NCI-H345 treated with DMSO at 0.1 percent for 48 hours (cell line): ENCODE results near the gene KIF14.

Source experiments
- DNase-seq: peaks from one replicate; lab custom pipeline; 2025; ENCODE audit not compliant: unreplicated experiment; lab: John Stamatoyannopoulos, UW

The KIF14 gene

GRCh38 chr1:200620273-200621131 is at the start of gene KIF14:
TSS of gene KIF14 (minus strand) at chr1:200620751. CDS start at chr1:200618723, 2,028 bp downstream.
- peak; percentile 91 for DNase-seq

- peak; percentile 83 for DNase-seq
These were observed 49.0 kb upstream of the KIF14 start, which contains the start of gene DDX59 for GRCh38 chr1:200669314-200670241. TSS of gene DDX59 (minus strand) at chr1:200669907. CDS start at chr1:200666740, 3,167 bp downstream.

DNA sequence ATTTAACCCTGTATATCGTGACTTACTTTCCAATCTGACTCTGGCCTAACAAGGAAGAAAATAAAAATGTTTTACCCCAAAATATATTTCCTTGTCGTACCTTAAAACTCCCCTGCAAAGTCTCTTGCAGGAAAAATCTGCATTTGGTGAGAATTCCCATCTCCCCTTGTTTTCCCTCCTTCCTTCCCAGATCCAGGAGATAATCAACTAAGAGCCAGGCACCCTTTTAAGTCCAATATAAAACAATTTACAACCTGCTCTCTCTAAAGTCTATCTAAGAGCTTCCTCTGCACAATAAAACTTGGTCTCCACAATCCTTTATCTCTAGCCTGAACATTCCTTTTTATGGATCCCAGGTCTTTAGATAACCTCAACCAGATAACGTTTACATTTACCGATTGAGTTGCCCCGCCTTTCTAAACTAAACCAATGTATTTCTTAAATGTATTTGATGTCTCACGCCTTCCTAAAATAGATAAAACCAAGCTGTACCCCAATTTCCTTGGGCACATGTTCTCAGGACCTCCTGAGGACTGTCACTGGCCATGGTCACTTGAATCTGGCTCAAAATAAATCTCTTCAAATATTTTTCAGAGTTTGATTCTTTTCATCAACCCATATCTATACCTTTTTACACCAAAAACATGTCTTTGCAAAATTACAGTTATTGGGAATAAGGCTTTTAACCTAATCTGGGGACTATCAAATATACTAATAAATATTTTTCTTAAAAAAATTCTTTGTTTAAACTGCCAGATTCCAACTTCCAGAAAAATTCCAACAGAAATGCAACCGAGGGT is 48.2 kb upstream of the KIF14 start:
- no peak for DNase-seq

GRCh38 chr1:200666309-200666708 is 45.8 kb upstream of the KIF14 start:
- DNase-seq = no peak

DNA sequence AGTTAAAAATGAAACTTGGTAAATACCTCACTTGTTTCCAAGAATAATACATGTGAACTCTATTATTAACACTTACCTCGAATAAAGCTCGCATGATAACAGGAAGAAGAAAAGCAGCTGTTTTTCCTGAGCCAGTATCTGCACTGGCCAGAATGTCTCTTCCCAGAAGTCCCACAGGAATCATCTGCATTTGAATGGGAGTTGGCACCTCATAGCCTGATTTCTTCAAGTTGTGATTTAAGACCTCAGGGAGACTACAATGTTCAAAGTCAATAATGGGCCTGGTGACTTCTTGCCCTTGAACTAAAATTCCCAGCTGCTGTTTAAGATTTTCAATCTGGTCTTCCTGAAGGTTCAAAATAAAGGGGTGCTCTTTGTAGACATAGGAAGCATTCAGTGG is 45.3 kb upstream of the KIF14 start:
- no peak for DNase-seq

- no peak for DNase-seq
These were observed 40.2 kb upstream of the KIF14 start for GRCh38 chr1:200660719-200661118.

GRCh38 chr1:200659269-200659668 is 38.7 kb upstream of the KIF14 start:
- DNase-seq = no peak

- DNase-seq = no peak
These were observed 37.7 kb upstream of the KIF14 start for GRCh38 chr1:200658037-200658818.

DNA sequence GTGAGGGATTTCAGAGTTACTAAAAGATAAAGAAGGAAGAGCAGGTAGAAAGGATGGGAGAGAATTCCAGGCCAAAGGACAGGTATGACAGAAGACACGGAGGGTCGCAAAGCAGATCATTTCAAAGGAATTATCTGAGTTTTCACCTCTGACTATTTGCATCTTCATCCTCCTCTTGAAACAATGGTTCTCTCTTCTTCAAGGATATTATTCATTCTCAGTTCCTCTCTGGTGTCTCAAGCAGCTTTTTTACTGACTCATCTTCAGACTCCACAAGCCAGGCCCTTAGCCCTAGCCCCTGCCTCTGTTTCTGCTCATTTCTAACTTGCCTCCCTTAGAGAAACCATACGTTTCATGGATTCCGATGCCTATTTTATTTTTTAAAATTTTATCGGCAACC is 34.1 kb upstream of the KIF14 start:
- DNase-seq = no peak

GRCh38 chr1:200653022-200653462 is 32.5 kb upstream of the KIF14 start:
- DNase-seq = no peak

DNA sequence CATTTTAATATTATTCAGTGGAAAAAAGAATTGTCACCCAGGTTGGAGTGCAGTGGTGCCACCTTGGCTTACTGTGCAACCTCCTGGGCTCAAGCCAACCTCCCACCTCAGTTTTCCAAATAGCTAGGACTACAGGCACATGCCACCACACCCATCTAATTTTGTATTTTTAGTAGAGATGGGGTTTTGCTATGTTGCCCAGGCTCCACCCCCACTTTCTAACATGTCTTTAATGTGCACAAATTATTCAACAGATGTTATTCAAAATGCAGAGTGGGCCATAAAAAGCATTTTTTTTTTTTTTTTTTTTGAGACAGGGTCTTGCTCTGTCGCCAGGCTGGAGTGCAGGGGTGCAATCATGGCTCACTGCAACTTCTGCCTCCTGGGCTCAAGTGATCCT is 31.8 kb upstream of the KIF14 start:
- no peak for DNase-seq

GRCh38 chr1:200646515-200646914 is 26.0 kb upstream of the KIF14 start:
- DNase-seq = no peak

GRCh38 chr1:200644021-200644420 is 23.5 kb upstream of the KIF14 start:
- no peak for DNase-seq

DNA sequence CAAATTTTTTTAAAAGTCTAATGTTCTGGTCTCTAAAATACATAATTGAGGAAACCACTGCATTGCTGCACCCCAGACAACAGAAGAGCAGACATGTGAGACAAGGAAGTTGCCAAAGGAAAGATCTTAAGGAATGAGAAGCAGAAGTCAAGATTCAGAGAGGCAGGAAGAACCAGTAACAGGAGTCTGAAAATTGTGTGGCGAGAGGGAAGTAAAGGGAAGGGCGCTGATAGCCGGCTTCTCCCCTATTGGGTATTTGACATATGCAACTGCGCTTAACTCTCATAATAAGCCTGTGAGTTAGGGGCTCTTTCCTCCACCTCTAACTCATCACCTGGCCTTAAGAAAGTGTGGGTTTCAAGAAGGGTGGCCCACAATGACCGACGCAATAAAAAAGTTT is 21.9 kb upstream of the KIF14 start:
- DNase-seq = no peak

GRCh38 chr1:200640963-200641401 is 20.4 kb upstream of the KIF14 start:
- no peak for DNase-seq

DNA sequence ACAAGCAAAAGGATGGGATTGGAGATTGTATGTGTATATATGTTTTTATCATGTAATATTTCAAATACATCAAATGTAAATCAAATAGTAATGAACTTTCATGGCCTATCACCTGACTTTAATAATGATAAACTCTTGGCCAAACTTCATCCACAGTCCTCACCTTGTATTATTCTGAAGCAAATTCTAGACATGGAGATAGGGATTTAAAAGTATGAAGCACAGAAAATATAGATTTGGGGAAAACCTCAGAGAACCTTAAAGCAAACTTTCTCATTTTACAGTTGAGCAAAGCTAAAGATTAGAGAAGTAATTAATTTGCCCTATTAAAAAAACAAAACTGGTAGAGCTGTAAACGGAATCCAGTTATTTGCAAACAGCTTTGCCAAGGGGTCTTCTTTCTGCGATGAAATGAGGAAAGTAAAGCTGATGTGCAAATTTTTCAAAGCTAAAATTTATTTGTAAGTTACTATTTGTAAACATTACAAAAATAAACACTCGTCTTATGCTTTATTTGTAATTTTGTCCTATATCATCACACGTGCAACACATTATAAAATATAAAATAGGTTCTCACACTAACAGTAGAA is 19.9 kb upstream of the KIF14 start:
- DNase-seq = no peak

DNA sequence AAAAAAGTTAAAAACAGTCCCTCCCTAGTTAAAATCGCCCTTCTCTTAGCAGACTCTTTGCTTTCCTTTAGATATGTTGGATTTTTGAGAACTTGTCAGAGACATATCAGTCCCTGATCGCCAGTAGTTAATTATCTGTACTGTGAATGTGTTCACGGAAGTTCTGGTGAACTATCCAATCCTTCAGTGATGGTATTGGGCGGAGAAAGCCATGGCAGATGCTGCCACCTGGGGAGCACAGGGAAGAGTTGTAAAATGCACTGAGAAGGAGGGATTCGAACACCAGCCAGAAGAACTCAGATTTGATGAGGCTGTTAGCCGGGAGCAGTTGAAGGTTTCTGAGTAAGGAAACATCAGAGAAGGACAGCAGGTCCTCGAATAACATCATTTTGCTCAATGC is 17.5 kb upstream of the KIF14 start:
- DNase-seq = no peak

GRCh38 chr1:200636681-200637080 is 16.1 kb upstream of the KIF14 start:
- no peak for DNase-seq

DNA sequence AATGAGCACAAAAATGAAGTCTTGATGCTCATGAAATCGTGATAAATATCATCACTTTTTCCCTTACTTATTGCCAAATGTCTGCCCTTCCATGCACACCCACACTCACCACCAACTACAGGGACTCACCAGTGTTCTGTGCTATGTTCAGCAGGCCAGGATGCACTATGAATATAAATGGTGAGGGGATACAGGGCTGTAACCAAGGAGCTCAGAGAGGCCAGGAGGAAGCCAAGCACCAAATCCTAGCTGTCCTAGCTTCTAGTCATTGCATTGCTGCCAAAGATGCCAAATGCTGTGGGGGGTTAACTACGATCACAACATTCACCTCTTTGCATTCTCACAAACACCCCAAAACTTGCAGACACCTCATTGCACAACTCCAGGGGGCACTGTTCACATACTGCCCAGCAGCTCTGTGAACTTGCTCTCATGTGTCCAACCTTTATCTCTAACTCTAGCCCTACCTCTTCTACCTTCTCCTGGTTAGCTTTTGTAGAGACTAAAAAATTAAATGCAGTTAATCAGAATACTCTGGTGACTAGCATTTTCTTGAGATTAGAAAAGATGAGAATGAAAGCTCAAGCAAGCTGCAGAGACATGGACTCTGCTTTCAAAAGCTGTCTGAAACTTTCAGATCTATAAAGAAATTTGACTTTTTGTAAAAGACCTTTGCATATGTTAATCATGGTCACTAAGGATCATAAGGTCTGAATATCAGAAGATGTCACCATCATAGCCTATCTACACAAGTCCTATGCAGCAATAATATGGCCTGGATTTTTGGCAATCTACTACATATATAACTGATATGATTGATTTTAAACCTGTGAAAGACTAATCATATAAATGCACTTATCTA is 13.9 kb upstream of the KIF14 start:
- DNase-seq = no peak
